Measurements from ENCODE around the gene AOC2.

DNA sequence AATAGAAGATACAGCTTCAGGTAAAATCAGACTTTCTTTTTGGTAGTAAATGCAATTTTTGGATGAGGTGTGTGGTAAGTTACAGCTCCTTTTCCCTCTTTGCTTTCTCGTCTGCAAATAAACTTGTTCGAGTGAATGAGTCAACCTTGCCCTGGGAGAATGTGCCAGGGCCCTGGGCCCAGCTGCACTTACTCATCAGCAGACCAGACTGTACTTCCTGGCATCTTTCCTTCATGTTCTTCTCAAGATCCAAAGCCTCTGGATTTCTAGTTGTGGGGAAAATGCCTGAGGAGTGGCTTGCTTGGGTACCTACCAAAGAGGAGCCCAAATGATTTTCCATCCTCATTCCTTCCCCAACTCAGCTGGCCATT, 50.8 kb downstream of the AOC2 start:
- TF ChIP-seq, protein P1, sequence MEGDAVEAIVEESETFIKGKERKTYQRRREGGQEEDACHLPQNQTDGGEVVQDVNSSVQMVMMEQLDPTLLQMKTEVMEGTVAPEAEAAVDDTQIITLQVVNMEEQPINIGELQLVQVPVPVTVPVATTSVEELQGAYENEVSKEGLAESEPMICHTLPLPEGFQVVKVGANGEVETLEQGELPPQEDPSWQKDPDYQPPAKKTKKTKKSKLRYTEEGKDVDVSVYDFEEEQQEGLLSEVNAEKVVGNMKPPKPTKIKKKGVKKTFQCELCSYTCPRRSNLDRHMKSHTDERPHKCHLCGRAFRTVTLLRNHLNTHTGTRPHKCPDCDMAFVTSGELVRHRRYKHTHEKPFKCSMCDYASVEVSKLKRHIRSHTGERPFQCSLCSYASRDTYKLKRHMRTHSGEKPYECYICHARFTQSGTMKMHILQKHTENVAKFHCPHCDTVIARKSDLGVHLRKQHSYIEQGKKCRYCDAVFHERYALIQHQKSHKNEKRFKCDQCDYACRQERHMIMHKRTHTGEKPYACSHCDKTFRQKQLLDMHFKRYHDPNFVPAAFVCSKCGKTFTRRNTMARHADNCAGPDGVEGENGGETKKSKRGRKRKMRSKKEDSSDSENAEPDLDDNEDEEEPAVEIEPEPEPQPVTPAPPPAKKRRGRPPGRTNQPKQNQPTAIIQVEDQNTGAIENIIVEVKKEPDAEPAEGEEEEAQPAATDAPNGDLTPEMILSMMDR (IDR thresholded peaks at IDR 0.05; ENCODE audit: low read length) = no peak
- TF ChIP-seq EZH2 (IDR thresholded peaks at IDR 0.05; ENCODE audit: borderline replicate concordance, low read length) = no peak

All from OCI-LY1 (cell line).